ENCODE results near the gene RSPO1.

The RSPO1 gene

DNA sequence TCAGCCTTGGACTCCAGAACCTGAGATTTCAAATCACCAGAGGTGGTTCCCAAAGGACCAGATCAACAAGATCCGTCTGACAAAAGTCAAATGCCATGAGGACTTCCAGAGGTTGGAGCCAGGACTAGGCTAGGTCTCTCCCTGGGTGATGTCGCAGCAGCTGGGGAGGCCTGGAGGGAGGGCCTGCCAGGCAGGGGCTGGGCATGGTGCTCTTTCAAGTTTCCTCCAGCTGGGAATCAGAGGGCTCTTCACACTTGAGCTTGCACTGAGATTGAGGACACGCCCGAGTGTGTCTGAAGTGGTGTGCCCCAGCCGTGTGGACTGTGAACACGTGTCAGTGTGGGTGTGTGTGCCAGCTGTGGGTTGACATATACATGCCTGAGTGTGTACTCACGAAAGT is 21.3 kb upstream of the RSPO1 start:
- no peak for DNase-seq

DNA sequence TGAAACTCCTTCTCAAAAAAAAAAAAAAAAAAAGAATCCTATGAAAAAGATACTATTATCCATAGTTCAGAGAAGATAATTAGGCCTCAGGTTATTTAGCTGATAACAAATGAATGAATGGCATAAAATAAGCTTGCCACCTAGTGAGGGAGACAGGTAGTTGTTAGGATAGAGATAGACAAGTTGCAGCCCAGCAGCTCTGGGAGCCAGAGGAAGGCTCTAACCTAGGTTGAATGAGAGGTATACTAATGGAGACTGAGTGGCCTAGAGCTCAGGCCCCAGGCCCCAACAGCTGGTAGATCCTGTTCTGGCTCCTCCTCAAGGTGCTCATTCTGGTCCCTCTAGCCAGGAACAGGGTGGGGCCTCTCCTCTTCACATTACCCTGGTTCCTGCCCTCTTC is 20.6 kb upstream of the RSPO1 start:
- no peak for DNase-seq

DNA sequence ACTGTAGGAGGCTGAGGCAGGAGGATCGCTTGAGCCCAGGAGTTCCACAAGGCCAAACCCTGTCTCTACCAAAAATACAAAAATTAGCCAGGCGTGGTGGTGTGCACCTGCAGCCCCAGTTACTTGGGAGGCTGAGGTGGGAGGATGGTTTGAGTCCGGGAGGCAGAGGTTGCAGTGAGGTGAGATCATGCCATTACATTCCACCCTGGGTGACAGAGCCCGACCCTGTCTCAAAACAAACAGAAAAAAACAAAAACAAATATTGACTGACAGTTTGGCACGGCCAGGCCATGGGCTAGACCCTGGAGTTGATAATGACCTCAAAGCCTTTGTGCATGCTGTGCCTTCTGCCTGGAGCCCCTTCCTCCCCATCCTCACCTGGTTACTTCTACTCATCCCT is 19.2 kb upstream of the RSPO1 start:
- DNase-seq, result no peak

DNA sequence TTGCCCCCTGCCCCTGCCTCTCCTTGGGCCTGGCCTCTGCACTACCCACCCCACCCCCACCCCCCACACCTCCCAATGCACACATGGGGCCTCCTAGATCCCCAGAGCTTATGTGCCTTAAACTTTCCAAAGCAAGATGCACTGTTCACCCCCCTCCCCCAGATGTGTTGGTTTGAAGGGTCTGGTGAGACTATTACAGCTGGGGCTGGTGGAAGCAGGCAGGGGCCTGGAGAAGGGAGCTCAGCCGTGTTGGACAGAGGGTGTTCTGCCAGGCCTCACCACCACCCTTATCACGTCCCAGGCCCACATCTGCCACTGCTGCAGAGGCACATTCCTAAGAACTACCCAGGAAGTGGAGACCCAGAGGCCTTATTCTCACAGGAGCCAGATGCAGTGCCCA is 18.3 kb upstream of the RSPO1 start:
- no peak for DNase-seq

DNA sequence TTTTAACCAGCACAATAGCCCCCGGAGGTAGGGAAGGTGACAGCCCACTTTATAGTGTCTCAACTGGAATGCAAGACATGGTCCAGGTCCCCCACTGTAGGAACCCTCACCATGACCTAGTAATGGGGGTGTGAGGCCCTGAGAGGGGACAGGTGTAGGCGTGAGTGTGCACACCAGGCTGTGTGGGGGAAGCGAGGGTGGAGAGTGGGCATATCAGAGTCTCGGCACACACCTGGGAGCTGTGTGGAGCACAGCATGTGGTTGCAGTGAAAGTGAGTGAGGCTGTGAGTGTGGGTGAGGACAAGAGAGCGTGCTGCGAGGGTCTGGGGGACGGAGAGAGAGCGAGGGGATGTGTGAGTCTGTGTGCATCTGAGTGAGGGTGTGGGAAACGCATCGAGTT is 17.1 kb upstream of the RSPO1 start:
- no peak for DNase-seq

DNA sequence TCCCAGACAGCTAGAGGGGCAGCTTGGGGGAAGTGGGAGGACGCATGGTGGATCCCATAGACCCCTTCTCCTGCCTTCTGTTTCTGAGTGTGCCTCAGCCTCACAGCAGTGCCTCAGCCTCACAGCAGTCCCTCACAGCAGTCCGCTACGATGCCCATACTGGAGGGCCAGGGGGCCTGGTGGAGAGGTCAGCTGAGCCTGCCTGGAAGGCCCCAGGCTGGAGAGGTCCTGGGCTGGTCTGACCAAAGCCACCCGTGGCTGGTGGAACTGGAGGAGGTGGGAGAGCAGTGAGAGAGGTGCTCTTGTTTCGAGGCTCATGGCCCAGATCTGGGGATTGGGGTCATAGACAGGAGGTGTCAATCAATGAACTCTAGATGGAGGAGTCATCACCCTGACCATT is 16.0 kb upstream of the RSPO1 start:
- no peak for DNase-seq

DNA sequence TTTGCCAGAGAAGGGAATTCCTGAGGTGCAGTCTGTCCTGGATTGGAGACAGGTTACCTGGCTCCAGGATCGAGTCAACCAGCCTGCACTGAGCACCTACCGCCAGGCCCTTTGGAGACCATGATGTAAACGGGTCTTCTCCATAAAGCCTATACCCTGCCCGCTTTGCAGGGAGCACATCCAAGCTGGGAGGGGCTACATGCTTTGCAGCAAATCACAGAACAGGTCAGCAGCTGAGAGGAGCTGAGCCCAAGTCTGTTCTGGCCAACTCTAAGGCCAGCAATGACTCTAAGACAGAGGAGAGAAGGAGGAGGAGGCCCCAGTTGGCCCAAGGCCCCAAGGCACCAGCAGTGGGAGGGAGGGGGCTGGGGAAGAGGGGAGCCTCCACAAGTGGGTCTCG is 15.5 kb upstream of the RSPO1 start:
- DNase-seq, result no peak

DNA sequence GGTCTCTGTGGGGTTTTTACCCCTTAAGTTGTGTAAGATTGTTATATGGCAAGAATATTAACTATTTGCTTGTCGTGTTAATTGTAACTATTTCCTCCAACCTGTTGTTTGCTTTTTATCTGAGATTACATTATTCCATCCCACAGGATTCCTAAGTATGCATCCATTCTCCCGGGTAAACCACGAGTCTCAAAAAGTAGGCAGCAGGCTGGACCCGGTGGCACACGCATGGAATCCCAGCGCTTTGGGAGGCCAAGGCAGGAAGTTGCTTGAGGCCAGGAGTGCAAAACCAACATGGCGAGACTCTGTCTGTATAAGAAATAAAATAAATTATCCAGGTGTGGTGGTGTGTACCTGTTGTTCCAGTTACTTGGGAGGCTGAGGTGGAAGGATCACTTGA is 12.6 kb upstream of the RSPO1 start:
- no peak for DNase-seq

DNA sequence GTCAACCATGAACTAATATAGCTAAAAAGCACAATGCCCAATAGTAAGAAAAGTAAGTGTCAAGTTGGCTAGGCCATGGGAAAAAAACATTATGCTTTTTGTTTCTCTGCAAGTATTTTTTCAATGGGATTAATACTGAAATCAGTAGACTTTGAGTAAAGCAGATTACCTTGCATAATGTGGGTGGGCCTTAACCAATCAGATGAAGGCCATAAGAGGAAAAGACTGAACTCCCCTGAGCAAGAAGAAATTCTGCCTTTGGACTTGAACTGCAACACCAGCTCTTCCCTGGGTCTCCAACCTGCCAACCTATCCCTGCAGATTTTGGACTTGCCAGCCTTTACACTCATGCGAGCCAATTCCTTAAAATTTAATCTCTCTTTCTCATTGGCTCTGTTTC is 6.4 kb upstream of the RSPO1 start:
- no peak for DNase-seq

DNA sequence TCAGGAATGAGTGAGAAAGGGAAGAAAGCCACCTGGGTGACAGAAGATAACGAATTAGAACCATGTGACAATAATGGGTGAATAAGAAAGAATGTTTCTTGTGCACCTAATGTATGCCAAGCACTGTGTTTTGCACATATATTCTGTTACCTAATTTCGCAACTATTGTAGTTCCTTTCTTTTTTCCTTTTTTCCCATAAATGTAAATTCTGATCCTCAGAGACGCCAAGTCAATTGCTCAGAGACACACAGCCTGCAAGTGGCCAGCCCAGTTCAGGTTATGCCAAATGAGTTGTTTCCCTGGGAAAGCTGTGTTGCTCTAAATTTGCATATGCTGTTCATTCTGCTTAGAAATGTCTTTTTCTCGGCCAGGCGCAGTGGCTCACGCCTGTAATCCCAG is 1.7 kb upstream of the RSPO1 start:
- no peak for DNase-seq

DNA sequence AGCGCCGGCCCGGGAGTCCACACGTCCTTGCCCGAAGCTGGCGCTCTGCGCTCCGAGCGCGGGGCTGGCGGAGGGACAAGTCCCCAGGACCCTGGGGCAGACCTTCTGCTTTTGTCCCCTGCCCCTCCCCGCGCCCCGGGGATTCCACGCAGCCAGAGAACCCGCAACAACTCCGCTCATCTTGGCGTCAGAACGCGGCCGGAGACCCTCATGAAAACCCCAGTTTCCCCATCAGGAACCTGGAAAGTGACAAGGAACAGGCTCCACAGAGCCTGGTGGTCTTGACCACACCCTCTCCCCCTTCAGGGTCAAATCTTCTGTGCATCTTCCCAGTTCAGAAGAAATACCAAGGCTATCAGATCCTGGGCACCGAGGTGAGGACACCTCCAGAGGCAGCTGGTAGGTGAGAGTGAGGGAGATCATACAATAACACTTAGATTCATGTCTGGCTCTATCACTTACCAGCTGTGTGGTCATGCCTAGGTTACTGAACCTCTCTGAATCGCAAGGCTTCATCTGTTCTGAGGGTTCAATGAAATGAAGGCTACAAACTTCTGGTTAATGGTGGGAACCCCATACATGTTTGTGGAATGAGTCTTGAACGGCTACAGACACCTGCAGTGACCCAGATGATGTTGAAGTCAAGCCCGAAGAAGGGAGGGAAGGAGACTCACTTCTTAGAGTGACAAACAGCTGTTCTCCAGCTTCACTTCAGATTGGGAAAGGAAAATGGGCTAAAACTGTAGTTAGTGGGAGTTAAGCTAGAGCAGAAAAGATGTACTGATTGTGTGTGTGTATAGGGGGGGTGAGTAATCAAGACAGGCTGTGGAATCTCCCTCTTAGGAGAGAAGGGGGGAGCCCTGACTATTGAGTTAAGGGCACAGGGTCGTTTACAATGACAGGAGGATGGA is 555 bp upstream of the RSPO1 start:
- no peak for DNase-seq

DNA sequence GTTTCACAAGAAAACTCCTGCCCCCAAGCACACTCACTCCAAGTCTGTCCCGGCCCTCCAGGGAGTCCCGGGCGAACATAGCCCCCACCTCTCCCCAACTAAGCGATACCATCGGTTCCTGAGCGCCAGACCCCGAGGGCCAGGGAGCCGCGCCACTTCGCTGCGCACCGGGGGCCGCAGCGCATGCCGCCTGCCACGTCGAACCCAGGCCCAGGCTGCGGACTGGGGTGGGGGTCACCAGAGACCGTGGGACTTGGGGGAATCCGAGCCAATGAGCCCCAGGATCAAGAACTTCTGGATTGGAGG is 801 bp downstream of the RSPO1 start:
- DNase-seq, result no peak

DNA sequence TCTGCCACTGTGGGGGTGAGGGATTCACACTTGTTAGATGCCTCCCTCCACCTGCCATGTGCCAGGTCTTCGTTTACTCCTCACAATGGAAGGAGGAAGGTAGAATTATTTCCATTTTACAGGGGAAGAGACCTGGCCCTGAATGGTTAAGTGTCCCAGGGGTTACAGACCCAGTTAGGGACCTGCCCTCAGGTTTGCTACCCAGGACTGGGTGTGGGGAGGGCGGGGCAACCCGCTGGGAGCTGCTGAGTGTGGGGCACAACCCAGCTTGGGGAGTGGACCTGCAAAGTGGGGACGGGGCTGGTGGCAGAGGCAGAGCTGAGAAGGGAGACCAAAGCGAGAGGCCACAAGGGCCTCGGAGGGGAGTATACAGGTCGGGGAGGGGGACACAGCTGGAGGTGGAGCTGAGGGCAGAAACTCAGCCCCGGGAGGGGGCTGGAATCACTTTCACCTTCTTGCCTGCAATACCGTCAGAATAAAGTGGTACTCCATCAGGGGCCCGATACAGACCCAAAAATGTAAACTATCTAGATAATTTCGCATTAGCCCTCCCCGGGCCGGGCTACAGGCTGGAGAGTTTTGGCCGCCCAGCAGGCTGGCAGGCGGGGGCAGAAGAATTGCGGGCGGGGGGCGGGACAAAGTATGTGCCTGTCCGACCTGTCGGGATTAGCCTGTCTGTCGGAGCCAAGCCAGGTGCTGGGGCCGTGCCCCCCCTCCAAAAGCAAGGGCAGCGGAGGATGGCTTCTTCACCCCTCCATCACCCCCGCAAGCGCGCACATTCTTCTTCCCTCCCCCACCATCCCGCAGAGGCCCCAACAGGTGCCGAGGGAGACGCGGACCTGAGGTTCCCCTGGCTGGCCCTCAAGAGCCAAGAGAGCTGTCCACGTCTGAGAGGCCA is 1.4 kb downstream of the RSPO1 start:
- DNase-seq, result no peak

DNA sequence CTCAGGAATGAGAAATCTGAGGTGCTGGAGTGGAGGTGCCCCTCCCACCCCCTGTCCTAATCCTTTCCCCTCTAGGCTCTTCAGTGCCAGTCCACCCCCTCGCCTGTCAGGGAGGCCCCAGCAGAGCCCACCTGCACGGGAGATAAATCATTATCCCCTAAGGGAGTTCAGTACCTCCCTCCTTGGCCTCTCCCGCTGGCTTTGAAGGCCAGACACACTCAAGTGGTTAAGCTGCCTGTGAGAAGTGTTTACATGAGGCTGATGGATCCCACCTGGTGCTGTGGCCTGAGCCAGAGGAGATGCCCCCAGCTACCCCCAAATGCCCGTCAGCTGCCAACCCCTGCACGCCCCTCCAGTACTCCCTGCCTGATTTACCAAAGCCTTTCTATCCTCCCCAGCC is 3.7 kb downstream of the RSPO1 start:
- no peak for DNase-seq

DNA sequence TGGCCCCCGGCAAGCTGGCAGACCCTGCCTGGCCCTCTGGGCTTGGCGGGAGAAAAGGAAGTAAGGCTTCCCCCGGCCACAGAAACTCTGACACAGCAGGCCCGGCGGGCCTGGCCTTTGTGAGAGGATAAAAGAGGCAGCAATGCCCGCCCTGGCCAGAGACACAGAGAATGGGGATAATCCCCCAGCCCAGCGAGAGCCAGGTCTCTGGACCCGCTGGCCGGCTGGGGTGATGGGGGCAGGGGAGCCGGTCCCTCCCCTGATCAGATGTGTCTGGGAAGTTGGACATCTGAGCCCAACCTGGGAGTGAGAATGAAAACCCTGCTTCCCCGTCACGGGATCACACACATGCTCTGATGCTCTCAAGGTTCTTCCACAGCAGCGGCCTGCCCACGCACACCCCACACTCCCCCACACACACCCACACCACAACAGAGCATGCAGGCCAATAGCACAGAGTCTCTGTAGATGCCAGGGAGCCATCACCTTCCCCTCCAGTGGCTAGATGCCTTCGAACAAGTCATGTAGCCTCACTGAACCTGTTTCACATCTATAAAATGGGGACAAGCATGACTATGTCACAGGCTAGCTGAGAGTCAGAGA is 4.2 kb downstream of the RSPO1 start:
- DNase-seq, result no peak

DNA sequence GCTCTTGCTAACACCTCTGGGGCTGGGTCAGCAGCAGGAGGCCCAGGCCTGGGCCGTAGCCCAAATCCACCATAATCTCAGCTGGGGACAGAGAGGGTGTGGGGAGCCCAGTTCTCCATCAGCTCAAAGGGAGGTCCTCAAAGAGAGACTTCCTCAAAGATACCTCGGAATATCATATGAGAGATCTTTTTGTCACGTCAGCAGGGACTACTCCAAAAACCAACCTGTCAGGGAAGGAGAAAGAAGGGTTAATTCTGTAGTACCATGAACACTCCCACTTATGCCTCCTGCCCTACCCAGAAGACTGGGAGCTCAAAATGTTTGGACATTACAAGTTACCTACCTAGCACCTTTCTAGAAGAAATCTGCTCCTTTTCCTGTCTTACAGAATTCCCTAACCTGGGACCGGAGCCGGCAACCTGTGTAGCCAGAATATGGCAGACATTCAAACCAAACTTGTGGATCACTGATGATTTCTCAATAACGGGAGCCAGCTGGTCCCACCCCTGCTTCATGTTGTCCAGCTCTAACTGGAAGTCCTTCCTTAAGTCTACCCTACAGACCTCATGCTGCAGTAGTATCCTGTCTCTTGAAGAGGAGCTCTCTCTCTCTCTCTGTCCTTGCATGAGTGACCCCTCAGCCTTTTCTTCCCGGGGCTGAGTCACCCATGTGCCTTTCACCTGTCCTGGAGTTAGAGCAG is 4.8 kb downstream of the RSPO1 start:
- DNase-seq, result no peak

DNA sequence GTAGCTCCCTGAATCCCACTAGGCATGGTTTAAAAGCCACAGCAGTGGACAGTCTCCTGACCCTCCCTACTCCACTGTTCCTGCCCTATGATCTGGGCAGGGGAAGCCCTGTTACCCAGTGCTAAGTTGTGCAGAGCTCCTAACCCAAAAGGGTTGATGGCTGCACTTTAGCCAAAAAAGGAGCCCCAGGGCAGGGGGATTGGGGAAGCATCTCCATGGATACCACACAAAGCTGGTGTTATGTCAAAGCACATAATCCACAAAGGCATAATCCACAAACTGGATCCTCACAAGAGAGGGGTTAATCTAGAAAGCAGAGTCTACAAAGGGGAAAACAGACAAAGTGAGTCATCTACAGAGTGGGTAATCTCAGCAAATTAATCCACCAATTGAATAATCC is 5.7 kb downstream of the RSPO1 start:
- DNase-seq, result no peak

DNA sequence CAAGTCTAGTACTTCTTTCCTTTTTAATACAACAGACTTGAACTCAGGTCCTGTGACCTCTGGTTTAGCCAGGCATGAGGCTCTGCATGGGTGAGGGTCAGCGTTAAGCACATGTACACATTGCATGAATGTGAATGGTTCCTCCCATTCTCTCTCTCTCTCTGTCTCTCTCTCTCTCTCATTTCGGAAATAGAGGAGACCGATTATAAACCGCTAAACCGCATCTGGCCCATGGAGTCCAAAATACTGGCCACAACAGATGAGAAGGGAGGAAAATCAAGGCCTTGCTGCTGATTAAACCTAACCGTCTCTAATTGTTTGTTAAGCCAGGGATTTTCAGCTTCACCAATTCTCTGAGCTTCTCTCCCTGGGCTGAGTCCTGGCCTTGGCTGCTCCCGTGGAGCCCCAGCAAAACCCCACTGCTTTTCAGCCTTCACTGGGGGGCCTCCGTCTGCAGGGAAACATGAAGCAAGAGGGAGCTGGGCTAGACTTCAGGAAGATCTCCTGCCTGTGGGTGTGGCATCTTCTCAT is 6.6 kb downstream of the RSPO1 start:
- no peak for DNase-seq

DNA sequence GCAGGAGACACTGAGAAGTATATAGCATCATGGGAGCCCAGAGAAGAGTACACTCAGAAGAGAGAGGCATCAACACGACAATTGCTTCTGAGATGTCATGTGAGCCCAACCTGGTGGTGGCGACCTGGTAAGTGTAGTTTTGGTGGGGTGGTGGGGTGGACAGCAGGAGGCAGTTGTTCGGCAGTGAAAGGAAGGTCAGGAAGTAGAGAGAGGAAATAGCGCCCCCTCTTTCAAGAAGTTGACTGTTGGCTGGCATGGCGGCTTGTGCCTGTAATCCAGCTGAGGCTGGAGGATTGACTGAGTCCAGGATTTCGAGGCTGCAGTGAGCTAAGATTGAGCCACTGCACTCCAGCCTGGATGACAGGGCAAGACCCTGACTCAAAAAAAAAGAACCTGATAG is 12.6 kb downstream of the RSPO1 start:
- DNase-seq, result no peak

DNA sequence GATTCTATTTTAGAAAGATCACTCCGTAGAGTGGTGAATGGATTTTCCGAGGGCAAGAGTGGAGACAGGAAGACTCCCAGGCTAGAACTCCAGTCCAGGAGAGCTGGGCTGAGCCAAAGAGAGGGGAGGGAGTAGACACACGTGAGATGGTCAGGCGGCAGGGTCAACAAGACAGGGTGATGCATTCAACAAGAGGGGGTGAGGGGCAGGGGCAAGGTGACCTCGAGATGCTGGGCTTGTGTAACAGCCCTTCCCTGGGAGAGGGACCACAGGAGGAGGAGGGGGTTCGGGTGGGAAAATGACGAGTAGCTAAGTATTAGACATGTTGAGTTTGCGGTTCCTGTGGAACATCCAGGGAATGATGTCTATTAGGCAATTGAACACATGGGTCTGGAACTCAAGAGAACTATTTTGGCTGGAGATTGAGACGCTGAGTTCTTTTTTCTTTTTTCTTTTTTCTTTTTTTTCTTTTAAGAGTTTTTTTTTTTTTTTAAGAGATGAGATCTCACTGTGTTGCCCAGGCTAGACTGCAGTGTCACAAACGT is 13.3 kb downstream of the RSPO1 start:
- no peak for DNase-seq

DNA sequence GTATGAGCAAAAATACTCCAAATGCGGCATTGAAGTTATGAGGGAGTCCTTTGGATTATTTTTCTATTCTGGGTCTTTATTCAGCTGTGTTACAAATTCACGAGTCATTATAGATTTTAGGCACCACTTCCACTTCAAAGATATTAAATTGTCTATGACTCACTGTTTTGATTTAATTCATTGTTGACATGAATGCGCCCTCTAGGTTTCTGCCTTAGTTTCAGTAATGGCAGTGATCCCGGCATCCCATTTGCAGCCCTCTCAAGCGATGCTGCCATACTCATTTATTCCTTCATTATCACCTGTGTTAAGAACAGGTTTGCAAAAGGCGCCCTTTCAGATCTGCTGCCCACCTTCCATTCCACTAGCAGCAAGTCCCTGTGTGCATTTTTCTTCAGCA is 14.0 kb downstream of the RSPO1 start:
- DNase-seq, result no peak

DNA sequence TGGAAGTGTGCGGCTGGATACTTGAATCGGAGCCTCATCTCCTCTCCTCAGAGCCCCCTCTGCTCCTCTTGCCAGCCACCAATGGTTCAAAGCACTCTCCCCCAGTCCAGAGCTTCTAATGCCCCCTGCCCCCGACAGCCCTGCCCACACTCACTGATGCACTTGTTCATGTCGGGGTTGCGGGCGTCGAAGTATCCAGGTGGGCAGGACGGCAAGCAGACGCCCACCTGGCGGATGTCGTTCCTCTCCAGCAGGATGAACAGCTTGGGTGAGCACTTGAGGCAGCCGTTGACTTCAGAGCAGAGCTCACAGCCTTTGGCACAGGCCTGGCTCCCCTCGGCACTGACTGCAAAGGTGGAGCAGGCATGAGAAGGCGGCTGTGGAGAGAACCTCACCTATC is 18.4 kb downstream of the RSPO1 start:
- no peak for DNase-seq

DNA sequence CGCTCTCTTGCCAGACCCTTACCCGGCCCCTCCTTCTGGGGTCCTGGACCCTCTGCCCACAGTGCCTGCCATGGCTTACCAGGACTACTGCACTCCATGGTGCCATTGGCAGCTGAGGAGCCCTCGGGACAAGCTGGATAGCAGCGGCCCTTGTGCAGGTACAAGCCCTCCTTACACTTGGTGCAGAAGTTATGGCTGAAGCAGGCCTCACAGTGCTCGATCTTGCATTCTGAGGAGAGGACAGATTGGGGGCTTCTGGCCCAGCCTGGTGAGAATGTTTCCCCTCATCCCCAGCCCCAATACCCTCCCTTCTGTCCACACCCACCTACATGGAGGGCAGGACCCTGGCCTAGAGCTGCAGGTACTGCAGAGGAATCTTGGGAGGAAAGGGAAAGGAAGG is 20.6 kb downstream of the RSPO1 start:
- no peak for DNase-seq
